HEK293 (cell line): Measurements from ENCODE around the gene LRRC23.

Source experiments
- EGR2 ChIP-seq: fragments of 450-650 bp; formaldehyde crosslinking; IDR thresholded peaks from 2 replicates; pipeline ENCODE4 v1.5.1; 2016; ENCODE audit warnings: low read depth, missing biosample characterization, missing genetic modification characterization
- ELK4 ChIP-seq: IDR thresholded peaks from 2 replicates; pipeline ENCODE4 v1.6.1; 2011; ENCODE audit warnings: mild to moderate bottlenecking, low read depth, low read length, borderline replicate concordance
- KLF7 ChIP-seq: fragments of 450-650 bp; formaldehyde crosslinking; IDR thresholded peaks from 2 replicates; pipeline ENCODE4 v1.5.1; 2016; ENCODE audit warnings: missing biosample characterization, missing genetic modification characterization, borderline replicate concordance
- MYNN ChIP-seq: fragments of 450-650 bp; formaldehyde crosslinking; IDR thresholded peaks from 2 replicates; pipeline ENCODE4 v1.5.1; 2016; ENCODE audit warnings: missing biosample characterization, missing genetic modification characterization, borderline replicate concordance
- OSR2 ChIP-seq: fragments of 450-650 bp; formaldehyde crosslinking; IDR thresholded peaks from 2 replicates; pipeline ENCODE4 v1.5.1; 2016; ENCODE audit warnings: missing biosample characterization, missing genetic modification characterization
- OVOL3 ChIP-seq: fragments of 450-650 bp; formaldehyde crosslinking; IDR thresholded peaks from 2 replicates; pipeline ENCODE4 v1.5.1; 2016; ENCODE audit warnings: missing biosample characterization, missing genetic modification characterization
- PRDM10 ChIP-seq: fragments of 450-650 bp; formaldehyde crosslinking; IDR thresholded peaks from 2 replicates; pipeline ENCODE4 v1.5.1; 2016; ENCODE audit warnings: missing biosample characterization, missing genetic modification characterization
- REPIN1 ChIP-seq: fragments of 450-650 bp; formaldehyde crosslinking; IDR thresholded peaks from 2 replicates; pipeline ENCODE4 v1.5.1; 2017; ENCODE audit warnings: missing biosample characterization, missing genetic modification characterization, low read depth
- SP2 ChIP-seq: fragments of 450-650 bp; formaldehyde crosslinking; IDR thresholded peaks from 2 replicates; pipeline ENCODE4 v1.5.1; 2016; ENCODE audit warnings: missing biosample characterization, missing genetic modification characterization
- ZBTB7A ChIP-seq: fragments of 450-650 bp; formaldehyde crosslinking; IDR thresholded peaks from 2 replicates; pipeline ENCODE4 v1.5.1; 2016; ENCODE audit warnings: low read depth, missing biosample characterization, missing genetic modification characterization
- ZFP69B ChIP-seq: fragments of 450-650 bp; formaldehyde crosslinking; IDR thresholded peaks from 2 replicates; pipeline ENCODE4 v1.5.1; 2016; ENCODE audit warnings: missing biosample characterization, missing genetic modification characterization
- ZIC2 ChIP-seq: fragments of 450-650 bp; formaldehyde crosslinking; IDR thresholded peaks from 2 replicates; pipeline ENCODE4 v1.5.1; 2016; ENCODE audit warnings: missing biosample characterization, missing genetic modification characterization
- ZNF10 ChIP-seq: fragments of 450-650 bp; formaldehyde crosslinking; IDR thresholded peaks from 2 replicates; pipeline ENCODE4 v1.5.1; 2017; ENCODE audit warnings: missing biosample characterization, missing genetic modification characterization
- ZNF146 ChIP-seq: fragments of 450-650 bp; formaldehyde crosslinking; IDR thresholded peaks from 2 replicates; pipeline ENCODE4 v1.5.1; 2016; ENCODE audit warnings: missing biosample characterization, missing genetic modification characterization
- ZNF184 ChIP-seq: fragments of 450-650 bp; IDR thresholded peaks from 2 replicates; pipeline ENCODE4 v1.5.1; 2018; ENCODE audit warnings: missing biosample characterization, mild to moderate bottlenecking, missing genetic modification characterization
- ZNF19 ChIP-seq: fragments of 450-650 bp; formaldehyde crosslinking; IDR thresholded peaks from 2 replicates; pipeline ENCODE4; 2016; ENCODE audit warnings: missing biosample characterization, missing genetic modification characterization, low read depth
- ZNF2 ChIP-seq: fragments of 450-650 bp; formaldehyde crosslinking; IDR thresholded peaks from 2 replicates; pipeline ENCODE4 v1.5.1; 2016; ENCODE audit warnings: missing biosample characterization, missing genetic modification characterization
- ZNF202 ChIP-seq: fragments of 450-650 bp; formaldehyde crosslinking; IDR thresholded peaks from 2 replicates; pipeline ENCODE4 v1.5.1; 2016; ENCODE audit warnings: missing biosample characterization, missing genetic modification characterization, borderline replicate concordance
- ZNF211 ChIP-seq: fragments of 450-650 bp; formaldehyde crosslinking; IDR thresholded peaks from 2 replicates; pipeline ENCODE4 v1.5.1; 2016; ENCODE audit warnings: low read depth, missing biosample characterization, missing genetic modification characterization
- ZNF398 ChIP-seq: fragments of 450-650 bp; formaldehyde crosslinking; IDR thresholded peaks from 2 replicates; pipeline ENCODE4 v1.5.1; 2017; ENCODE audit warnings: missing biosample characterization, missing genetic modification characterization
- ZNF404 ChIP-seq: fragments of 450-650 bp; formaldehyde crosslinking; IDR thresholded peaks from 2 replicates; pipeline ENCODE4 v1.5.1; 2017; ENCODE audit warnings: missing biosample characterization, missing genetic modification characterization
- ZNF423 ChIP-seq: fragments of 450-650 bp; formaldehyde crosslinking; IDR thresholded peaks from 2 replicates; pipeline ENCODE4 v1.5.1; 2016; ENCODE audit warnings: missing biosample characterization, missing genetic modification characterization
- ZNF48 ChIP-seq: fragments of 450-650 bp; formaldehyde crosslinking; IDR thresholded peaks from 2 replicates; pipeline ENCODE4 v1.5.1; 2016; ENCODE audit warnings: missing biosample characterization, missing genetic modification characterization
- ZNF544 ChIP-seq: fragments of 450-650 bp; formaldehyde crosslinking; IDR thresholded peaks from 2 replicates; pipeline ENCODE4 v1.5.0; 2017; ENCODE audit warnings: missing biosample characterization, missing genetic modification characterization
- ZNF560 ChIP-seq: fragments of 450-650 bp; formaldehyde crosslinking; IDR thresholded peaks from 2 replicates; pipeline ENCODE4 v1.5.1; 2017; ENCODE audit warnings: missing biosample characterization, missing genetic modification characterization, borderline replicate concordance
- ZNF610 ChIP-seq: fragments of 450-650 bp; formaldehyde crosslinking; IDR thresholded peaks from 2 replicates; pipeline ENCODE4 v1.5.1; 2016; ENCODE audit warnings: missing biosample characterization, missing genetic modification characterization, borderline replicate concordance
- ZNF645 ChIP-seq: fragments of 450-650 bp; formaldehyde crosslinking; IDR thresholded peaks from 2 replicates; pipeline ENCODE4; 2016; ENCODE audit warnings: missing biosample characterization, missing genetic modification characterization
- ZNF785 ChIP-seq: fragments of 450-650 bp; formaldehyde crosslinking; IDR thresholded peaks from 2 replicates; pipeline ENCODE4 v1.5.1; 2016; ENCODE audit warnings: missing biosample characterization, missing genetic modification characterization
- ZNF791 ChIP-seq: fragments of 450-650 bp; formaldehyde crosslinking; IDR thresholded peaks from 2 replicates; pipeline ENCODE4 v1.5.1; 2016; ENCODE audit warnings: missing biosample characterization, missing genetic modification characterization
- ZSCAN5A ChIP-seq: fragments of 450-650 bp; formaldehyde crosslinking; IDR thresholded peaks from 2 replicates; pipeline ENCODE4 v1.5.1; 2016; ENCODE audit warnings: missing biosample characterization, missing genetic modification characterization
- ZXDB ChIP-seq: fragments of 450-650 bp; formaldehyde crosslinking; IDR thresholded peaks from 2 replicates; pipeline ENCODE4 v1.5.1; 2016; ENCODE audit warnings: missing biosample characterization, missing genetic modification characterization

The LRRC23 gene

GRCh38 chr12:6937481-6938352 is 33.1 kb downstream of the LRRC23 start (continued):
- peak; percentile 71 for TF ChIP-seq ZFP69B
- peak; percentile 67; the same call in 1 of the 2 replicates for TF ChIP-seq KLF7 (tag by site-specific recombination)
- no peak for TF ChIP-seq ZNF202 (tag by site-specific recombination)
- TF ChIP-seq ZNF211 (tag by site-specific recombination): no peak
- no peak; the same call in 1 of the 2 replicates for TF ChIP-seq ZIC2
- peak; percentile 75 for TF ChIP-seq OVOL3 (tag by site-specific recombination)
- no peak for TF ChIP-seq ZNF560 (tag by site-specific recombination)
- no peak for TF ChIP-seq ZNF791 (tag by site-specific recombination)
- no peak for TF ChIP-seq ZNF48 (tag by site-specific recombination)
- no peak for TF ChIP-seq ZNF398
- TF ChIP-seq ZNF404 (tag by site-specific recombination): no peak
- TF ChIP-seq REPIN1 (tag by site-specific recombination): peak; percentile 18; the same call in 1 of the 2 replicates
- TF ChIP-seq ZNF645: 0 out of 2 replicates have a peak, but pooled peaks have one; percentile 21
- TF ChIP-seq SP2: peak; percentile 94
- no peak for TF ChIP-seq ZNF184 (tag by site-specific recombination)
- no peak for TF ChIP-seq ZNF544 (tag by site-specific recombination)
- peak; percentile 94 for TF ChIP-seq ZXDB (tag by site-specific recombination)
- no peak; the same call in 1 of the 2 replicates for TF ChIP-seq ZNF785 (tag by site-specific recombination)
- TF ChIP-seq ZNF19 (tag by site-specific recombination): no peak
- TF ChIP-seq ZNF610: peak; percentile 85; the same call in 1 of the 2 replicates
- TF ChIP-seq EGR2 (tag by site-specific recombination): peak; percentile 89; the same call in 1 of the 2 replicates
- TF ChIP-seq OSR2: peak; percentile 21; the same call in 1 of the 2 replicates
- TF ChIP-seq MYNN (tag by site-specific recombination): 0 out of 2 replicates have a peak, but pooled peaks have one; percentile 7
- TF ChIP-seq ZNF423: no peak
- TF ChIP-seq ZNF10 (tag by site-specific recombination): peak; percentile 65
- TF ChIP-seq ELK4: no peak
- no peak for TF ChIP-seq ZNF146
- TF ChIP-seq ZNF2 (tag by site-specific recombination): peak; percentile 96
- 0 out of 2 replicates have a peak, but pooled peaks have one; percentile 38 for TF ChIP-seq ZSCAN5A (tag by site-specific recombination)
- TF ChIP-seq PRDM10 (tag by site-specific recombination): peak; percentile 47; the same call in 1 of the 2 replicates
- TF ChIP-seq ZBTB7A (tag by site-specific recombination): peak; percentile 55; the same call in 1 of the 2 replicates
